Naive thymus-derived CD4-positive, alpha-beta T cell (primary cell): Measurements from ENCODE around the gene NR2F1-AS1. TPM values are rescaled to one million over a fixed set of nuclear protein-coding genes. Genes with fewer than 3 reads are reported as not detected.
A peak's percentile ranks its signal among the peaks of the same experiment; 100 is the strongest.

Experiments used
- ATAC-seq: fragments of 150-1000 bp; cut with Tn5 transposase; 2 replicates; pipeline ENCODE4 v1.10.0; 2021; ENCODE audit warnings: mild to moderate bottlenecking, moderate library complexity
- CTCF ChIA-PET: fragments of 350-600 bp; sonication (Branson Sonifier 250); formaldehyde crosslinking; loops from one replicate; lab custom pipeline; 2021; ENCODE audit warnings: antibody characterized with exemption; lab: Charles Lee
- POLR2A ChIA-PET: fragments of 350-600 bp; sonication (Branson Sonifier 250); formaldehyde crosslinking; loops from one replicate; lab custom pipeline; 2021; ENCODE audit warnings: antibody characterized with exemption, inconsistent platforms; lab: Charles Lee
- DNase-seq, 9 donors: peaks; one replicate each; pipeline versions ENCODE4 v3.0.0 to v3.0.0-alpha.2; 2020 to 2022; ENCODE audit warnings: mixed read lengths in 1 of 9
- H3K27ac ChIP-seq: one replicate; pipeline ENCODE4 v1.7.0; 2013; ENCODE audit warnings: mild to moderate bottlenecking, low read depth, low read length, moderate library complexity
- H3K27me3 ChIP-seq, 2 donors: one replicate each; pipeline ENCODE4 v1.7.0; 2013; ENCODE audit warnings: low read length in 2 of 2, mild to moderate bottlenecking in 2 of 2, moderate library complexity in 2 of 2; ENCODE audit not compliant: control insufficient read depth in 2 of 2, insufficient read depth in 2 of 2
- H3K36me3 ChIP-seq, 3 experiments: 1 replicate in 2 of 3; 2 replicates in 1 of 3; pipeline ENCODE4 v1.7.0; 2013; ENCODE audit warnings: low read length in 3 of 3, mild to moderate bottlenecking in 3 of 3, moderate library complexity in 1 of 3; ENCODE audit not compliant: insufficient read depth in 3 of 3, control insufficient read depth in 2 of 3
- H3K4me1 ChIP-seq, 2 donors: one replicate each; pipeline ENCODE4 v1.7.0; 2013; ENCODE audit warnings: low read length in 2 of 2, mild to moderate bottlenecking in 2 of 2, moderate library complexity in 1 of 2; ENCODE audit not compliant: control insufficient read depth in 2 of 2, insufficient read depth in 2 of 2
- H3K4me3 ChIP-seq: 2 replicates; pipeline ENCODE4 v1.7.0; 2013; ENCODE audit warnings: mild to moderate bottlenecking, low read length
- H3K9me3 ChIP-seq, 3 experiments: 1 replicate in 2 of 3; 2 replicates in 1 of 3; pipeline ENCODE4 v1.7.0; 2013; ENCODE audit warnings: low read length in 3 of 3; ENCODE audit not compliant: control insufficient read depth in 2 of 3
- H3K27ac Mint-ChIP-seq, 9 donors: one replicate each; pipeline ENCODE4 v1.8.0; 2020 to 2022; ENCODE audit warnings: mixed read lengths in 9 of 9, mild to moderate bottlenecking in 8 of 9, moderate library complexity in 5 of 9, inconsistent platforms in 2 of 9
- H3K27me3 Mint-ChIP-seq, 5 donors: one replicate each; pipeline ENCODE4 v1.8.0; 2021 to 2022; ENCODE audit warnings: mixed read lengths in 5 of 5, mild to moderate bottlenecking in 1 of 5
- H3K36me3 Mint-ChIP-seq, 5 donors: one replicate each; pipeline ENCODE4 v1.8.0; 2020 to 2022; ENCODE audit warnings: mixed read lengths in 5 of 5, mild to moderate bottlenecking in 3 of 5, inconsistent platforms in 1 of 5
- H3K4me1 Mint-ChIP-seq, 7 donors: one replicate each; pipeline ENCODE4 v1.8.0; 2020 to 2022; ENCODE audit warnings: mixed read lengths in 7 of 7, mild to moderate bottlenecking in 3 of 7, inconsistent platforms in 1 of 7
- H3K4me3 Mint-ChIP-seq, 10 donors: one replicate each; pipeline ENCODE4 v1.8.0; 2020 to 2022; ENCODE audit warnings: mild to moderate bottlenecking in 10 of 10, mixed read lengths in 10 of 10, moderate library complexity in 6 of 10, inconsistent platforms in 2 of 10
- H3K9me3 Mint-ChIP-seq, 11 donors: one replicate each; pipeline ENCODE4 v1.8.0; 2020 to 2022; ENCODE audit warnings: mixed read lengths in 11 of 11, mild to moderate bottlenecking in 4 of 11, inconsistent platforms in 1 of 11, moderate library complexity in 1 of 11
- intact Hi-C, 2 donors: fragments of 100-400 bp; cut with micrococcal nuclease; formaldehyde crosslinking; loops; one replicate each; pipeline ENCODE4 v1.15.1; 2023
- polyA plus RNA-seq, 2 donors: library from polyadenylated mRNA; unstranded; fragments of 300-500 nt; fragmentation: Illumina TruSeq; gene quantifications; one replicate each; pipeline ENCODE4 v1.2.3, GENCODE V29; 2021
- total RNA-seq, 6 experiments: library from RNA in 5 of 6; stranded (reverse) in 5 of 6; gene quantifications; 1 replicate in 5 of 6; 2 replicates in 1 of 6; pipeline ENCODE4 v1.2.3 and lab custom pipeline; 2021 to 2026

Gene NR2F1-AS1
- total and polyA plus RNA-seq, 7 experiments from 2014 or later = not detected

- Mint-ChIP-seq H3K4me3 (peak overlapping the region in 7 of 10 donors; percentile 9 to 59 (median 33)), H3K36me3 (peaks cover 0 to 7% (median 0%) of the 10 kb centered on the region in 5 donors), H3K4me1 (peaks cover 0 to 12% (median 8%) of the 10 kb centered on the region in 7 donors), H3K27me3 (peaks cover 52 to 61% (median 56%) of the 10 kb centered on the region in 5 donors), H3K27ac (peak overlapping the region in 3 of 9 donors; percentile 45 to 59 (median 47)), H3K9me3 (peaks cover 0 to 26% (median 3%) of the 10 kb centered on the region in 11 donors)
- no peaks in the 10 kb centered on the region for H3K4me1 ChIP-seq
- DNase-seq (no peak), ATAC-seq (no peak)
- no peak overlapping the region for H3K27ac ChIP-seq
- POLR2A ChIA-PET = no interaction called here
- intact Hi-C loops = no loop called here
- H3K9me3 ChIP-seq = peaks cover 0 to 7% (median 0%) of the 10 kb centered on the region in 3 experiments
- CTCF ChIA-PET = no interaction called here
- H3K36me3 ChIP-seq = no peaks in the 10 kb centered on the region
- peaks cover 6 to 60% of the 10 kb centered on the region in 2 donors for H3K27me3 ChIP-seq
- no peak overlapping the region for H3K4me3 ChIP-seq
Observed at GRCh38 chr5:93596310-93596675, 15.3 kb upstream of the NR2F1-AS1 start.

GRCh38 chr5:93595420-93596147 is 14.6 kb upstream of the NR2F1-AS1 start:
- Mint-ChIP-seq H3K27ac (peak overlapping the region in 4 of 9 donors; percentile 21 to 59 (median 45)), H3K27me3 (peaks cover 59 to 69% (median 63%) of the 10 kb centered on the region in 5 donors), H3K9me3 (peaks cover 0 to 25% (median 3%) of the 10 kb centered on the region in 11 donors), H3K4me1 (peaks cover 0 to 12% (median 8%) of the 10 kb centered on the region in 7 donors), H3K4me3 (peak overlapping the region in 7 of 10 donors; percentile 10 to 62 (median 32)), H3K36me3 (peaks cover 0 to 7% (median 0%) of the 10 kb centered on the region in 5 donors)
- no peaks in the 10 kb centered on the region for H3K4me1 ChIP-seq
- H3K36me3 ChIP-seq = no peaks in the 10 kb centered on the region
- H3K27me3 ChIP-seq = peaks cover 6 to 55% of the 10 kb centered on the region in 2 donors
- intact Hi-C loops = no loop called here
- ATAC-seq (no peak), DNase-seq (no peak)
- ChIA-PET POLR2A (no interaction called here), CTCF (no interaction called here)
- H3K9me3 ChIP-seq = peaks cover 0 to 7% (median 0%) of the 10 kb centered on the region in 3 experiments
- no peak overlapping the region for H3K27ac ChIP-seq
- no peak overlapping the region for H3K4me3 ChIP-seq

GRCh38 chr5:93594591-93595419 is 13.8 kb upstream of the NR2F1-AS1 start:
- H3K4me3 ChIP-seq = no peak overlapping the region
- ATAC-seq (no peak), DNase-seq (no peak)
- peaks cover 6 to 54% of the 10 kb centered on the region in 2 donors for H3K27me3 ChIP-seq
- intact Hi-C loops = no loop called here
- no peaks in the 10 kb centered on the region for H3K4me1 ChIP-seq
- H3K9me3 Mint-ChIP-seq = peaks cover 0 to 25% (median 3%) of the 10 kb centered on the region in 11 donors
- ChIA-PET POLR2A (no interaction called here), CTCF (no interaction called here)
- peak overlapping the region in 1 of 9 donors; percentile 59 for H3K27ac Mint-ChIP-seq
- peaks cover 67 to 76% (median 71%) of the 10 kb centered on the region in 5 donors for H3K27me3 Mint-ChIP-seq
- H3K9me3 ChIP-seq = peaks cover 0 to 7% (median 0%) of the 10 kb centered on the region in 3 experiments
- no peaks in the 10 kb centered on the region for H3K36me3 ChIP-seq
- H3K4me3 Mint-ChIP-seq = peak overlapping the region in 5 of 10 donors; percentile 14 to 62 (median 28)
- peaks cover 0 to 12% (median 8%) of the 10 kb centered on the region in 7 donors for H3K4me1 Mint-ChIP-seq
- H3K27ac ChIP-seq = no peak overlapping the region
- H3K36me3 Mint-ChIP-seq = peaks cover 0 to 7% (median 0%) of the 10 kb centered on the region in 5 donors

- Histone ChIP-seq H3K4me1 (no peaks in the 10 kb centered on the region), H3K27ac (no peak overlapping the region), H3K36me3 (no peaks in the 10 kb centered on the region), H3K9me3 (peaks cover 0 to 7% (median 0%) of the 10 kb centered on the region in 3 experiments), H3K4me3 (no peak overlapping the region), H3K27me3 (peaks cover 11 to 56% of the 10 kb centered on the region in 2 donors)
- H3K9me3 Mint-ChIP-seq = peaks cover 0 to 31% (median 8%) of the 10 kb centered on the region in 11 donors
- DNase-seq (no peak), ATAC-seq (no peak)
- no peak overlapping the region for H3K27ac Mint-ChIP-seq
- H3K27me3 Mint-ChIP-seq = peaks cover 79 to 88% (median 83%) of the 10 kb centered on the region in 5 donors
- intact Hi-C loops = no loop called here
- peak overlapping the region in 1 of 10 donors; percentile 10 for H3K4me3 Mint-ChIP-seq
- POLR2A ChIA-PET = no interaction called here
- CTCF ChIA-PET = no interaction called here
- peaks cover 0 to 17% (median 13%) of the 10 kb centered on the region in 7 donors for H3K4me1 Mint-ChIP-seq
- H3K36me3 Mint-ChIP-seq = peaks cover 0 to 10% (median 5%) of the 10 kb centered on the region in 5 donors
Observed at GRCh38 chr5:93593476-93594131, 12.6 kb upstream of the NR2F1-AS1 start.

GRCh38 chr5:93592883-93593282 is 11.9 kb upstream of the NR2F1-AS1 start:
- no peak overlapping the region for H3K4me3 Mint-ChIP-seq
- no peaks in the 10 kb centered on the region for H3K36me3 ChIP-seq
- H3K36me3 Mint-ChIP-seq = peaks cover 0 to 10% (median 7%) of the 10 kb centered on the region in 5 donors
- peaks cover 11 to 49% of the 10 kb centered on the region in 2 donors for H3K27me3 ChIP-seq
- peaks cover 79 to 93% (median 87%) of the 10 kb centered on the region in 5 donors for H3K27me3 Mint-ChIP-seq
- H3K4me1 ChIP-seq = no peaks in the 10 kb centered on the region
- ATAC-seq = no peak
- H3K27ac Mint-ChIP-seq = peak overlapping the region in 1 of 9 donors; percentile 49
- peaks cover 2 to 22% (median 14%) of the 10 kb centered on the region in 7 donors for H3K4me1 Mint-ChIP-seq
- intact Hi-C loops = no loop called here
- ChIA-PET POLR2A (no interaction called here), CTCF (no interaction called here)
- peaks cover 0 to 7% (median 0%) of the 10 kb centered on the region in 3 experiments for H3K9me3 ChIP-seq
- peaks cover 0 to 34% (median 8%) of the 10 kb centered on the region in 11 donors for H3K9me3 Mint-ChIP-seq
- no peak for DNase-seq
- H3K4me3 ChIP-seq = no peak overlapping the region
- no peak overlapping the region for H3K27ac ChIP-seq

- no peak overlapping the region for H3K4me3 Mint-ChIP-seq
- peaks cover 5 to 27% (median 18%) of the 10 kb centered on the region in 7 donors for H3K4me1 Mint-ChIP-seq
- no peaks in the 10 kb centered on the region for H3K4me1 ChIP-seq
- H3K27ac Mint-ChIP-seq = no peak overlapping the region
- peaks cover 0 to 47% (median 8%) of the 10 kb centered on the region in 11 donors for H3K9me3 Mint-ChIP-seq
- H3K4me3 ChIP-seq = no peak overlapping the region
- H3K36me3 ChIP-seq = no peaks in the 10 kb centered on the region
- no peak overlapping the region for H3K27ac ChIP-seq
- DNase-seq (no peak), ATAC-seq (no peak)
- peaks cover 0 to 12% (median 7%) of the 10 kb centered on the region in 5 donors for H3K36me3 Mint-ChIP-seq
- H3K9me3 ChIP-seq = peaks cover 0 to 11% (median 0%) of the 10 kb centered on the region in 3 experiments
- intact Hi-C loops = no loop called here
- H3K27me3 Mint-ChIP-seq = peaks cover 89 to 98% (median 94%) of the 10 kb centered on the region in 5 donors
- POLR2A ChIA-PET = no interaction called here
- peaks cover 17 to 45% of the 10 kb centered on the region in 2 donors for H3K27me3 ChIP-seq
- CTCF ChIA-PET = no interaction called here
Observed at GRCh38 chr5:93591323-93591945, 10.4 kb upstream of the NR2F1-AS1 start.
